G401.6 (cell line): Measurements from ENCODE around the gene FBXW12.

Experiments used
- FAIRE-seq: peaks from 2 replicates; lab custom pipeline; 2012; peaks lifted over from hg19 to GRCh38; lab: Jason Lieb, UNC

The FBXW12 gene

GRCh38 chr3:48423241-48423882 is 51.3 kb downstream of the FBXW12 start:
- no peak for FAIRE-seq

DNA sequence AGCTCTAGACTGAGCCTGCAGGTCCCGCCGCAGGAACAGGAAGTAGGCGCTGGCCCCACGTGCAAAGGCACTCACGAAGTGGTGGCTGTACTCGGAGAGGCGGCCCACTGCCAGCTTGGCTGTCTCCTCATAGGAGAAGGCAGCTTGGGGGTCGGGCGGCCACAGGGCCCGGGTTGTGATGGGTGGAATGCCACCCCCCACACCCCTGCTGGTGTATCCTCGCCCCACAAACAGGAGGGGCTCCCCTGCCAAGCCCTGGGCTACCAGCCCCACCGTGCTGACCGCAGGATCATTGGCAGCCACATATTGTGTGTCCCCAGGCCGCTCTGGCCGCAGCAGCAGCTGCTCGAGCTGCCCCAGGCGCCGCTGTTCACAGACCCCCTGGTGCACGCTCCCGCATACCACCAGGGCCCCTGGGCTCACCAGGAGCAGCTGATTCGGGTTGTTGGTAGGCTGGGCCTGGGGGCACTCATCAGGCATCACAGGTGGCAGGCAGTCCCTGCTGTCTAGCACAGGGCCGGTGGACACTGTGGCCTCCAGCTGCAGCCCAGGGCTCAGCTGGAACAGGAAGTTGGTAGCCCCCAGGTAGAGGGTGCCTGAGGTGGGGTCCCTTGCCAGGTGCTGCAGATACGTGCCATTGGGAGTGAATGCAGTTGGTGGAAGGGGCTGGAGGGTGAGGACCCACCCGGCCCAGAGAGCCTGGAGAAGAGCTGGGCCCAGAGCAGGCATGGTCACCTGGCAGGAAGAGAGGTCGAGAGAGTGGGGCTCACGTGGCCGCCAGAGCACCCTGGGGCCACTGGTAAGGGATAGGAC is 52.1 kb downstream of the FBXW12 start:
- no peak for FAIRE-seq

GRCh38 chr3:48425281-48425812 is 53.3 kb downstream of the FBXW12 start:
- FAIRE-seq, result no peak

DNA sequence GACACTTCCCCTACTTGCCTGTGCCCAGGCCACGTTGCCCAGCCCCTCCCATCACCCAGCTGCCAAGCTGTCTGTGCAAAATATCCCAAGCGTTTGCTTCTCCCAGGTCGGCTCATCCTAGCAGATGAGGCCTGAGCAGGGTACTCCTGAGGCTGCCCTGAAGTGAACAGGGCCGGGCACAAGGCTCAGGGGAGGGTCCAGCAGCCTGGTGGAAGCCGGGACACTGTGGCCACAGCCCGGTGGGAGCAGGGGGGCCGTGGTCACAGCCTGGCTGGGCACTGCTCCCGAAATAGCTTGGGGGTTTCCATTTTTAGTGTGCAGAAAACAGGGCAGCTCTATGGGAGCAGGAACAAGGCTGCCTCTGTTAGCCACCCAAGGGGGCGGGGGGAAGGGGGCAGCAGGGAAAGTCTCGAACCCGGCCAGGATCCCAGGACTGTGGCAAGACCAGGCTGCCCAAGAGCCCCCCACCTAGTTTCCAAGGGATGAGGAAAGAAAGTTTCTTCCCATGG is 54.4 kb downstream of the FBXW12 start:
- no peak for FAIRE-seq

DNA sequence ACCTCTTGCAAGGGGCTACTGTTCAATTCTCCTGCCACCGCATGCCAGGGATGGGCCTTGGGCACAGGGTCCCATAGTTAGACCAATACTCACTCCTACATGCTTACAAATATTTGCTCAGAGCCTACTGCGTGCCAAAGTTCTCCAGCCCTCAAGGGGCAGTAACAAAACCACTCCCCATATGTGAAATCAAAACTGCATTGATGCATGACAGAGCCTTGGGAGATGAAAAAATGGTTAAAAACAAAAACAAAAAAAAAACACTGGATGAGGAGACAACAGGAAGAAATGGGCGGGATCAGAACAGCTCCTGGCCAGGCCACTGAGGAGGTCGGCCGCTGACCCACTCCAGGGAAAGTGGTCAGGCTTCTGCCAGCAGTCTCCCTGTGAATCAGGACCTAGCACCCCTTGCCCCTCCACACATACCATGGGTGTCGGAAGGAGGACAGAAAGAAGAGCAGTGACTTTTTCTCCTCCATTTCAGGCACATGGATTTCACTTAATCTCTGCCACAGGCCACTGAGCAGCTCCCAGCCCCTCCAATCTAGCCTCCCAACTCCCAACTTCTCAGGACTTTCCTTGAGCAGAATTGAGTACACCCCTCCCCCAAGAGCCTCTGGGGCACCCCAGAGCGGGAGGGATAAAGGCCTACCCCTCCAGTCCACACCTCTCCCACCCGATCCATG is 55.1 kb downstream of the FBXW12 start:
- no peak for FAIRE-seq

DNA sequence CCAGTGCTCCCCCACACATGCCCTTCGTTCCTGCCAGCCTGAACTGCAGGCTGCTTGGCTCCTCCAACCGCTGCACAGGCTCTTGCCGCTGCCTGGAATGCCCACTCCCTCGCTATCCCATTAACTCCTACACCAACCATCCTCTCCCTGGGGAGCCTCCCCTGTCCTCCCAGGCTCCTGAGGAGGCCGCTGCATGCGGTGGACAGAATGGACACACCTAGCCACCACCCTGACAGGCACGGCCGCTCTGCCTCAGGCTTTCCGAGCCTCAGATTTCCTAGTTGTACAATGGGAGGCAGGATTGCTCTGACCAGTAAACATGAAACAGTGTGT is 55.6 kb downstream of the FBXW12 start:
- FAIRE-seq, result no peak

DNA sequence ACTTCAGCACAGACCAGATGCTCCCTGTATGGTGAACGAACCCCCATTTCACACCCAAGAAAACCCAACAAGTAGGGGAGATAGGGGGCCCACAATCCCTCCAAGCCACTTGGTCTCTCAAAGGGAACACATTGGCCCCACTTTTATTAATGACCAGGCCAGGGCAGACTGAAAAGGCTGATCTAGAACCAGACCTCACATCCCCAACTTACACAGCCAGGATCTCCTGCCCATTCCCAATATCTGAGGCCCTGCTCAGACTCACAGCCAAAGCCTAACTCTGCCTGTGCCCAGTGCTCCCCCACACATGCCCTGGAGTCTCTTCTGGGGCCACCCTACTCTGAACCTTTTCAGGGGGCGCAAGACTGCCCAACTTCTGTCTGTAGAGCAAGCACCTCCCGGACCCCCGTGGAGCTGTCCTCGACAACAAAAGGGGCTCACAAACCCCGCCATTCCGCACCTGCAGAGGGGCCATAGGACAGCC is 56.1 kb downstream of the FBXW12 start:
- no peak for FAIRE-seq

- no peak for FAIRE-seq
Measured at GRCh38 chr3:48428572-48429316, 56.7 kb downstream of the FBXW12 start.

GRCh38 chr3:48429317-48429959 is 57.4 kb downstream of the FBXW12 start:
- FAIRE-seq, result no peak

GRCh38 chr3:48429960-48430707 is 58.1 kb downstream of the FBXW12 start, which contains the start of gene PLXNB1:
TSS of gene PLXNB1 (minus strand) at chr3:48430086. CDS start at chr3:48424611, 5,475 bp downstream.
- FAIRE-seq, result no peak

DNA sequence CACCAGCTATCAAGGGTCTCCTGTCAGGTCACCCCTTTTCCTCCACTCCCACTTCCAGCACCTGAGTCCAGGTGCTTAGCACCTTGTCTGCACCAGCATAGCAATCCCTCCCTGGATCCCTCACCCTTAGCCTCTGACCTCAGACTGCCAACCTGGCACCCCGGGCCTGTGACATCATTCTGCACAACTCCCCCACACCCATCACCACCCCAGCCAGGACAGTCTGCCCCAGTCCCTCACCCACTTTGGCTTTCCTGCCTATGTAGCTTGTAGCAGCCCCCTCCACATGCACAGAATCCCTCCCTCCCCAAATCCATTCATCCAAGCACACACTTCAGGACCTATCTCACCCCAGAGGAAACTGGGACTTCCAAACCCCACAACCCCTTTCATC is 58.7 kb downstream of the FBXW12 start:
- no peak for FAIRE-seq

- FAIRE-seq, result no peak
Measured at GRCh38 chr3:48431224-48432029, 59.4 kb downstream of the FBXW12 start.

DNA sequence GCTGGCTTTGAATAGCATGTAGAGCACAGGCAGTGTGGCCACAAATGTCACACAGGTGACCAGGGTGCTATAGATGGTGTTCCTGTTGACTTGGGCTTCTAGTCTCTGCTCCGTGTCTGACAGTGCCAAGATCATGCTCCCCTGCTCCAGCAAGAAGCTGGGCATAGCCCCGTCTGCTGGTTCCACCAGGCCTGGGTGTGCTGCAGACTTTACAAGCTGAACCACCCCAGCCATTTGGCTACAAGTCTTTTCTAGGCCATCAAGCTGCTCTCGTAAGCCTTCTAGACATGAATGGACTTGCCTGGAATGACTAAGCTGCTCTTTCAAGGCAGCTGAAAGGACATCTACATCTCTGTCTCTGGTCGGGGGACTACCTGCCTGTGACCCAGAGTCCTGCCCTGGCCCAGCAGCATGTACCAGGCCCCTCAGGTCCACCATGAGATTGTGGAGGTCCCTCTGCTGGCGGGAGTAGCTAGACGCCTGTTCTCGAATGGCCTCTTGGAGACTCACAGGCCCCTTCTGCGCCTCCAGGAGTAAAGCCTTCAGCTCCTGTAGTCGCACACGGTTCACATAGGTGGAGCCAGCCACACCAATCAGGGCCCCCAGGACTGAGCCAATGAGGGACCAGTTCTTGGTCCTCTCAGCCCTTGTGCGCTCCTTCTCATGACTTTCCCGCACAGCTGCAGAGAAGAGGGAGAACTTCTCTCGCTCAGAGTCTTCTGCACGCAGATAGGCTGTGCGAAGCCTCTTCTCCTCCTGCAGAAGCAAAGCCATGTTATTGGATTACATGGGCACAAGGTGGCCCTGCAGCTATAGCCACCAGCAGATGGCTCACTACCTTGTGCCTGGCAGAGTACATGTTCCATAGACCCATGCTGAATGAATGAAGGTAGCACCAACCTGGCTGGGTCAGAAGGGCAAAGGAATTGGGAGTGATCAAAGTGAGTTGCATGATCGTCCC is 60.7 kb downstream of the FBXW12 start:
- FAIRE-seq, result peak; percentile 76

GRCh38 chr3:48433472-48434118 is 61.6 kb downstream of the FBXW12 start:
- no peak for FAIRE-seq

GRCh38 chr3:48434591-48435222 is 62.7 kb downstream of the FBXW12 start:
- no peak for FAIRE-seq

DNA sequence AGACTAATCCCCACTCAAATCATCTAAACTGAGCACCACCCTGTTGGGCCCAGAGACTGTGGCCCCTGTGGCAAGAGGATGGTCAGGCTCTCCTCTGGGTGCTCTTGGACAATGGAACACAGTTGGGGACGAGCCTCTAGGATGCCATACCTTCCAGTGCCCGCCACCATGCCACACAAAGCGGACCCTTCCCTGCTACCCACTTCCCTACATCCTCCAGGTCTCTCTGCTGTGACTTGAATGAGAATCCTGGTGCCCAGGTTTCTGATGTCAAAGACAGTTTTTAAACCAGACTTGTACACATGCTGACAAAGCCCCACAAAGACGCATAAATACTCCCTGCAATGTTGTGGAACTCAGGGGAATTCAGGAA is 63.2 kb downstream of the FBXW12 start:
- FAIRE-seq, result no peak

GRCh38 chr3:48435774-48436476 is 63.9 kb downstream of the FBXW12 start:
- peak; percentile 70 for FAIRE-seq
